Myocyte (in vitro differentiated cells): ENCODE measurements around the gene WDR74. TPM values are rescaled to one million over a fixed set of nuclear protein-coding genes. Genes with fewer than 3 reads are reported as not detected.
"Not testable (repeated sequence)": the region's sequence is repeated elsewhere in the genome, so short reads cannot be mapped to it uniquely, and the experiment has no call there.

Experiments used
- DNase-seq: peaks from one replicate; pipeline ENCODE4 v3.0.0-alpha.2; 2012; ENCODE audit warnings: low read depth
- polyA plus RNA-seq: library from polyadenylated mRNA; unstranded; fragments of >200 nt; gene quantifications from one replicate; pipeline ENCODE4 v1.2.1, GENCODE V29; 2012; ENCODE audit warnings: missing spikeins
- total RNA-seq: library from RNA; depleted of rRNA; stranded (reverse); fragments of >200 nt; gene quantifications from 2 replicates; pipeline ENCODE4 v1.2.3, GENCODE V29; 2014

The WDR74 gene
- total RNA-seq, result 37.9 and 48.1 TPM in 2 replicates
- polyA plus RNA-seq, result 39.2 TPM

DNA sequence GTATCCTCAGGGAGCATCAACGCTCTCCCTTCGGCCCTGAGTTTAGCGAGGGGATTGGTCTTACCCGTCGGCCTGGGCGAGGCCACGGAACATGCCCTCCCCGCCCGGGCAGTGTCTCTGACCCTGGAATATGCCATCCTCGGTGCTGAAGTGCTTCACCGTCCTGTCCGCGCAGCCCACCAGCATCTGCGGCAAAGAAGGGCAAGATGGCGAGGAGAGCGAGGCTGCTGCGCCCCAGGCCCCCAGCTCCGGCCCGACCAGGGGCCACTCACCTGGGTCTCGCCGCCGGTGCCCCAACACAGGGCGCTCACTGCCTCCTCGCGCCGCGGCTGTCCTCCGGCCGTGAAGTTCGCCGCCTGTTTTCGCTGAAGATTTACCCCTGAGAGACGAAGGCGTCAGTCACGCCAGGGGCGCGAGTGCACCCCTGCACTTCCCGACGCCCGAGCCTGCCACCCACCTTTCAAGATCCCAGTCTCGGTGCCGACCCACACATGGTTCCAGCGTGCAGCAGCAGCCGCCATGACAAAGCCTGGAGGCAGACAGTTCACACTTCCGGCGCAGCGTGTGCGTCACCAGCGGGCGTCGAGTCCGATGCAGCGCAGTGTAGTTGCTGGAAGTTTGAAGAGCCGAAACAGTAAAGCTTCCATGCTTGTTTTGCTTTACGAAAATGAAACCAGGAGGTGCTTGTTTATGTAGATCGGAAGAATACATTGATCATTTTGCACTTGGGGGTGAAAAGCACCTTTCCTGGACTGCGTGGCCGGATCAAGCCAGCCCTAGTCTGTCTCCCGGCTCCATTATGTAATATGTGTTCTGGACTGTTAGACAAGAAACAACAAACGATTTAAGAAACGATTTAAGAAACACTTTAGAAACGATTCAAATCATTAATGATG lies at the start of gene WDR74:
Gene WDR74, minus strand, starts transcription at position 541 of the 896 bp plus-strand sequence. Its CDS starts 20 bp downstream, at position 521.
- peak; percentile 93 for DNase-seq

DNA sequence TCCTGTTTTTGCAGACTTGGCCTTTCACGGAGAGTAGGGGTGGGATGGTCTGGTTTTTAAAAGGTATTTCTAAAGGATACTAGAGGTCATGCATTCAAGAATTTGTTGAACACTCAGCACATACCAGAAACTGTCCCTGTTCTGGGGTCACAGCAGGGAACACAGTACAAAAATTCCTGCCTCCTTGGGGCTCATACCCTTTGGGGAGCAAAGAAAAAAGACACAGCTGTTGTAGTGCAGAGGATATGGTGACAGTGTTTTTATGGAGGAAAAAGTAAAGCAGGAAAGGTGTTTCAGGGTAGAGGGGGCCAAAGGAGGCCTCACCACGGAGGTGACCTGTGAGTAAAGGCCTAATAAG lies 49.7 kb upstream of the WDR74 start:
- DNase-seq, result no peak

DNA sequence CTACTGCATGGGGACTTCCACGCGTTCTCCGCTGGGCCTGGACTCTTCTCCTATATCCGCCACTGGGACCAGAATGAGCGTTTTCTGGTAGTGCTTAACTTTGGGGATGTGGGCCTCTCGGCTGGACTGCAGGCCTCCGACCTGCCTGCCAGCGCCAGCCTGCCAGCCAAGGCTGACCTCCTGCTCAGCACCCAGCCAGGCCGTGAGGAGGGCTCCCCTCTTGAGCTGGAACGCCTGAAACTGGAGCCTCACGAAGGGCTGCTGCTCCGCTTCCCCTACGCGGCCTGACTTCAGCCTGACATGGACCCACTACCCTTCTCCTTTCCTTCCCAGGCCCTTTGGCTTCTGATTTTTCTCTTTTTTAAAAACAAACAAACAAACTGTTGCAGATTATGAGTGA lies 49.0 kb upstream of the WDR74 start:
- no peak for DNase-seq

DNA sequence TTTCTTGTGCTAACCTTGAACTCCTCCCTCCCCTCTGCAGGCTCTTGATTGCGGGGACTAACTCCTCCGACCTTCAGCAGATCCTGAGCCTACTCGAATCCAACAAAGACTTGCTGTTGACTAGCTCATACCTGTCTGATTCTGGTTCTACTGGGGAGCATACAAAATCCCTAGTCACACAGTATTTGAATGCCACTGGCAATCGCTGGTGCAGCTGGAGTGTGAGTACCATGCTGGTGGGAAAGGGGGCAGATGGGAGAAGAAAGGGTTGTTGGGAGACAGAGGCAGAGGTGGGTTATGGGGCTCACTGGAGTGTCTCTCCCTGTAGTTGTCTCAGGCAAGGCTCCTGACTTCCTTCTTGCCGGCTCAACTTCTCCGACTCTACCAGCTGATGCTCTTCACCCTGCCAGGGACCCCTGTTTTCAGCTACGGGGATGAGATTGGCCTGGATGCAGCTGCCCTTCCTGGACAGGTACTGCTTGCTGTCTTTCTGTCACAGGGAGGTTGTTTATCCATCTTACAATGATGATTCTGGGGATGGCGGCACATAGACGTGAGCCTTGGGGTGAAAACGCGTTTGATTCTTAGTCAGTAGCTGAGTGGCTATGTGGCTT lies 45.9 kb upstream of the WDR74 start:
- no peak for DNase-seq

DNA sequence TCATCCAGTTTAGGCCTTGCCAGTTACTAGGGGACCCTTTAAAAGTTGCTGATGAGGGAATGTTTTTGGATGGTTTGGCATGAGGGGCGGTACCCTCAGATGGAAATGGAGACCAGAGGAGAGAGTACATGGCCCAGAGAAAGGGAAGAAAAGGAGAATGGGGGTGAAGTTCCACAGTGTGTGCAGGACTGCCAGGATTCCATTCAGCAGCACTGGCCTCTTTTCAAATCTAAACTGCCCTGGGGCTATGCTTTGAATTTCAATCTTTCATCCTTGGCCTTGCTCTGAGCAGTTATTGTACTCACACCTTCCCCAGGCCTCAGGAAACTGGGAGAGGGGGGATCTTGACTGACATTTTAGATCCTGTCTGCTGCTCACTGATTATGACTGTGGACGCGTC lies 44.3 kb upstream of the WDR74 start:
- no peak for DNase-seq

DNA sequence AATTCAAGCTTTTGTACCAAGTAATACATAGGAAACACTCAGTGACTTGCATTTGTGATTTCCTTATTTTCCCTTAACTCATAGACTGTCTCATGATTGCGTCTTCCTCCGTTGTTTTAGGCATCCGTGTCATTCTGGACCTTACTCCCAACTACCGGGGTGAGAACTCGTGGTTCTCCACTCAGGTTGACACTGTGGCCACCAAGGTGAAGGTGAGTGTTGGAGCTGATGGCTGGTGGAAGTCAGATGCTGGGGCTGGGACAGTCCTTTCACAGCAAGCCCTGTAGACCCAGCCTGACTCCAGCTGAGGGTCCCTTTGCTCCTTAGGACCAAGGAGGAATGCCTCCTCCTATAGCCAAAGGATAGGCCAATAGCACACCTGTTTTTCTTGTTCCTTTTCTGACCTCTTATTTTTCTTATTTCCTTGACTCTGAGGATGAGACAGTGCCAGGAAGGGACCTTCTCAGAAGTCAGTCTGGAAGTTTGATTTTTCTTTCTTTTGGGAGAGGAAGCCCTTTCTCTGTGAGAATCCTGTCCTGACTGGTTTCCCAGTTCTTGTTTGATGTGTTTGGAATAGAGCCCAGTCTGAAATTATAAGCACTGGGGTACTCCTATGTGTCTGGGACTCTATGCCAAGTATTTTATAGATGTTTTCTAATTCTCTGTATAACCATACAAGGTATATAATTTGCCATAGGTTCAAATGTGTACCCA lies 43.6 kb upstream of the WDR74 start:
- no peak for DNase-seq

DNA sequence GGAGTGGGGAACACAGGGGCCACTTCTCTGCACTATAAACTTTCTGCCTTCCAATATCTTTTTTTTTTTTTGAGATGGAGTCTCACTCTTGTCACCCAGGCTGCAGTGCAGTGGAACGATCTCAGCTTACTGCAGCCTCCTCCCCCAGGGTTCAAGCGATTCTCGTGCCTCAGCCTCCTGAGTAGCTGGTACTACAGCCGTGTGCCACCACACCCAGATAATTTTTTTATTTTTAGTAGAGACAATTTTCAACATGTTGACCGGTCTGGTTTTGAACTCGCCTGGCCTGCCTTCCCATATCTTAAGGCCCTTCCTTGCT lies 43.0 kb upstream of the WDR74 start:
- DNase-seq, result no peak

DNA sequence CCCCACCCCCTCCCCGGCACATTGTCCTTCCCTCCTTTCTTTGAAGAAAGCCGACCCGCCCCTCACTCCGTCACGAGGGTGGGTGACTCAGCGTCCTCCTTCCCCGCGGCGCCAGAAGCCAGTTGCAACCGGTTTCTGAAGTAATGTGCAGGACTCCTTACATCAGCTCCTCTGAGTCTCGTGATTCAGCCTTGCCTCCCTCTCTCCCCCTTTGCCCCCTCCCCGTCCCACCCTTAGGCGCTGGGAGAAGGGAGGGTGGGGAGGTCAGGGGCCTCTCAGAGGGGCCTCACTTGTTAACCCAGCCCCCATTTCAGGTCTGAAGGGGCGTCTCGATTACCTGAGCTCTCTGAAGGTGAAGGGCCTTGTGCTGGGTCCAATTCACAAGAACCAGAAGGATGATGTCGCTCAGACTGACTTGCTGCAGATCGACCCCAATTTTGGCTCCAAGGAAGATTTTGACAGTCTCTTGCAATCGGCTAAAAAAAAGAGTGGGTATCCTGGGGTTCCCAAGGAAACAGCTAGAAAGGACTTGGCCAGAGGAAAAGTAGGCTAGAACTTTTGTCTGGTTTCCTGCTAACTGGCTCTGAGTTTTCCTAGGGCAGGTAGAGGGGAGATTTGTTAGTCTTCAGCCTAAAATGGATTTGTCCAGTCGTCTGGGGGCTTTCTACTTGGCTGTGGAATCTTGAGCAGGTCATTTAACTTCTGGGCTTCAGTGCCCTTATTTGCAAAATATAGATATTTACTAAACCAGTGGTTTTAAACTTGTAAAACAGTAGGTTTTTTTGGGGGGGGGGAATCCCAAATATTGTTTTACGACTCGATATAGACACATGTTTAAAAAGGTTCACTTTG lies 42.4 kb upstream of the WDR74 start:
- peak; percentile 96 for DNase-seq

DNA sequence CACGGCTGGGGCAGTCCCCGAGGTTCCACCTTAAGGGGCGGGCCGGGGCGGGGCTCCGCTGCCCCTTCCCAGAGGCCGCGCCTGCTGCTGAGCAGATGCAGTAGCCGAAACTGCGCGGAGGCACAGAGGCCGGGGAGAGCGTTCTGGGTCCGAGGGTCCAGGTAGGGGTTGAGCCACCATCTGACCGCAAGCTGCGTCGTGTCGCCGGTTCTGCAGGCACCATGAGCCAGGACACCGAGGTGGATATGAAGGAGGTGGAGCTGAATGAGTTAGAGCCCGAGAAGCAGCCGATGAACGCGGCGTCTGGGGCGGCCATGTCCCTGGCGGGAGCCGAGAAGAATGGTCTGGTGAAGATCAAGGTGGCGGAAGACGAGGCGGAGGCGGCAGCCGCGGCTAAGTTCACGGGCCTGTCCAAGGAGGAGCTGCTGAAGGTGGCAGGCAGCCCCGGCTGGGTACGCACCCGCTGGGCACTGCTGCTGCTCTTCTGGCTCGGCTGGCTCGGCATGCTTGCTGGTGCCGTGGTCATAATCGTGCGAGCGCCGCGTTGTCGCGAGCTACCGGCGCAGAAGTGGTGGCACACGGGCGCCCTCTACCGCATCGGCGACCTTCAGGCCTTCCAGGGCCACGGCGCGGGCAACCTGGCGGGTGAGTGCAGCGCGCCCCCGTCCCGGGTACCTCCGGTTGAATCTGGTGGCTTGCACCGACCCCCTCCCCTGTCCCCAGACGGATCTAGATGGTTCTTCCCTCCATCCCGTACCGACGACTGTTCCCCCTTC lies 41.6 kb upstream of the WDR74 start, which contains the start of gene SLC3A2:
Gene SLC3A2, plus strand, starts transcription at position 94 of the 776 bp plus-strand sequence. Its CDS starts 128 bp downstream, at position 222.
- peak; percentile 87 for DNase-seq

DNA sequence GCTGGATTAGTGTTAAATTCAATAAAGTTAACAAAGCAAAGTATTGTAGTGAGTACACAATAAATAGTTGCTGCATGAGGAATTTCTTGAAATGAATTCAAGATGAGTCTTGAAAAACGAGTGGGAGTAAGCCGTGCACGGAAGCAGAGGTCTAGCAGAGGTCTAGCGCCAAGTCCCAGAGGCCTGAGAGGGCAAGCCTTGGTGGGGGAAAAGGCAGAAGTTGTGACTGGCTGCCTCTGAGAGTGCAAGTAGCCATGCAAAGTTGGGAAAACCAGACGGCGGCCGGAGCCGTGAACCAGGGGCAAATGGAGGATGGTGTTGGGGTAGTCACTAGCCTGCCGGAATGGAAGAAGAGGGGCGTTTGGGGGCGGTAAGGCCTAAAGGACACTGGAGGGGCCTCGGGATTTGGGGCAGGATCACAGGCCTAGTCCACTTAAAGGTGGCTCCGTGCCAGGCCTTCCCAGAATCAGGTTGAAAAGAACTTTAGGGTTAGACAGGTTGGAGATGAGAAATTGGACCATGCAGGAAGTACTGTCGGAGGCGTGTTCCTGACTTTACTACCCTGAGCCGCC lies 40.9 kb upstream of the WDR74 start:
- DNase-seq, result peak; percentile 68

DNA sequence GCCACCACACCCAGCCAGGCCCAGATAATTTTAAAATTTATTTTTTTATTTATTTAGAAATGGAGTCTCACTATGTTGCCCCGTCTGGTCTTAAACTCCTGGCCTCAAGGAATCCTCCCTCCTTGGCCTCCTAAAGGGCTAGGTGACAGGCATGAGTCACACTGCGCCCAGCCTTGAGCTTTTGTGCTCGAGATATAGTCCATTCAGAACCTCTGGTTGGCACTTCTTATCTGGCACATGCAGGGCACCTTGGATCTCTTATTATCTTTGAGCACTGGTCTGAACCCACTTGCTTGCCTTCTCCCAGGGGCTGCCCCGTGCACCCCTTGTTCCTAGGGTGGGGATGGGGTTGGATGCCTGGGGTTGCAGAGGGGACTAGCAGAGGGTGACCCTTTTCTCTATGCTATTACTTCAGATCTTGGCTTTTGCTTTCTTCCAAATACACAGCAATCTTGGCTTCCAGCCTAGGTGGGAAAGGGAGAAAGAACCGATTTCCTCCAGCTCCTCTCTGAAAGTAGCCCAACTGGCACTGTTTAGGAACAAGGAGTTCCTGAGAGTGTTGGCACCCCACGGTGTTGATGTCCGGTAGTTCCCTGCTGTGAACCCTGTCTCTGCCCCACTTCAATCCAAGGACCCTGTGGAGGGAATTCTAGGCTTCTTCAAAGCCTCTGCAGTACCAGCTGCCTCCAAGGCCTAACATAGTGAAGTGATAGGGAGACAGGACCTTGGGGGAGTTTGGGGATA lies 40.0 kb upstream of the WDR74 start:
- no peak for DNase-seq

DNA sequence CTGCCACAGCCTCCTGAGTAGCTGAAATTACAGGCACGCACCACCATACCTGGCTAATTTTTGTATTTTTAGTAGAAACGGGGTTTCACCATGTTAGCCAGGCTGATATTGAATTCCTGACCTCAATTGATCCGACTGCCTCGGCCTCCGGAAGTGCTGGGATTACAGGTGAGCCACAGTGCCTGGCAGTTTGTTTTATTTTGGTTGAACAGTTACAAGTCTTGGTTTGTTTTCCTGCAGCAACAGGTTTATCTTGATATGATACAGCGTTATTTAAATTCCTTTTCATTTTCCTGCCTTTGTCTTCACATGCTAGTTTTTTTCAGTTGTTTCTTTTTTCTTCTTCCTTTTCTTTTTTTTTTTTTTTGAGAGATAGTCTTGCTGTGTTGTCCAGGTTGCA lies 37.3 kb upstream of the WDR74 start:
- DNase-seq, result no peak

DNA sequence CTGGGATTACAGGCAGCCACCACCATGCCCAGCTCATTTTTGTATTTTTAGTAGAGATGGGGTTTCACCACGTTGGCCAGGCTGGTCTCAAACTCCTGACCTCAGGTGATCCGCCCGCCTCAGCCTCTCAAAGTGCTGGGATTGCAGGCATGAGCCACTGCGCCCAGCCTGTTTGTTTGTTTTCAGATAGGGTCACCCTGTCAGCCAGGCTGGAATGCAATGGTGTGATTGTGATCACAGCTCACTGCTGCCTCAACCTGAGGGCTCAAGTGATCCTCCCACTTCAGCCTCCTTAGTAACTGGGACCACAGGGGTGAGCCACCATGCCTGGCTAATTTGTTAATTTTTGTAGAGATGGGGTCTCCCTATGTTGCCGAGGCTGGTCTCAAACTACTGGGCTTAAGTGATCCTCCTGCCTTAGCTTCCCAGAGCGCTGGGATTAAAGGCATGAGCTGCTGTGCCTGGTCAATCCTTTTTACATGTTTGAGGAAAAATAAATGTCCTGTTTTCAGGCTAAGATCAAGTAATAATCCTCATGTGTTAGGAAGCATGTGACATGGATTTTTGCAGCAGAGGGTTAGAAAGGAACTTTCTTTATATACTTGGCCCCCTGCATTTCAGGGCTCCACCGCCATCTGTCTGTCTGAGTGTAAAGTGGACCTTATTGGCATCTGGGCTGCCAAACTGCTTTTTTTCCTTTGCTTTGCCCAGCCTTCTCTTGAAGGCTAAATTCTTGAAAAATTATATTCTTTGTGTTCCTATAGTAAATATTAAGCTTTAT lies 36.5 kb upstream of the WDR74 start:
- no peak for DNase-seq

DNA sequence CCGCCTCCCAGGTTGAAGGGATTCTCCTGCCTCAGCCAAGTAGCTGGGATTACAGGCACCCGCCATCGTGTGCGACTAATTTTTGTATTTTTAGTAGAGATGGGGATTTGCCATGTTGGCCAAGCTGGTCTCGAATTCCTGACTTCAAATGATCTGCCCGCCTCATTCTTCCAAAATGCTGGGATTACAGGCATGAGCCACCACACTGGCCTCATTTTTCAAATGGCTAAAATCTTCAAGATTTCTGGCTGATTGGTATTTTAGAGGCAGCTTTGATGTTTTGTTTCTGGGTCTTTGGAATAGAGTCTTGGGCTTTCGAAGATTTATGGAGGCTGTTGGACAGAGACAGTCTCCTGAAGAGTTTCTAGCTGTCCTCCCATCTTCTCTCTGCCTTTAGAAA lies 35.5 kb upstream of the WDR74 start:
- DNase-seq, result no peak

DNA sequence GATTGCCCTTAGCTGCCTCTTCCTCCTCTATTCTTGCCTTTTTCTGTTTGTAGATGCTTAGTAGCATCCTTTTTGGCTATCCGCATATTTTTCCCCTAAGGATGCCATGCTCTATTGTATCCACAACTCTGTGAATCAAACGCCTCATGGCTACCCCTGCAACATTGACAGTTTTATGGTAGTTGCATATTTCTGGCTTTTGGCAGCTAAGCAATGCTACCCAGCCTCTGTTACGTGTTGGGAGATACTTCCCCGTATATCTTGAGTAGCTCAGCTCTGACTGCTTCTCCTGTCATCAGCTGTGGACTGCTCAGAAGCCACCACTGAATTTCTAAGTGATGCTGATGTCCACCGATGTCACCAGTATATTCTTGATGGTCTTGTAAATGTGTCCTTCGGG lies 26.2 kb upstream of the WDR74 start:
- no peak for DNase-seq

DNA sequence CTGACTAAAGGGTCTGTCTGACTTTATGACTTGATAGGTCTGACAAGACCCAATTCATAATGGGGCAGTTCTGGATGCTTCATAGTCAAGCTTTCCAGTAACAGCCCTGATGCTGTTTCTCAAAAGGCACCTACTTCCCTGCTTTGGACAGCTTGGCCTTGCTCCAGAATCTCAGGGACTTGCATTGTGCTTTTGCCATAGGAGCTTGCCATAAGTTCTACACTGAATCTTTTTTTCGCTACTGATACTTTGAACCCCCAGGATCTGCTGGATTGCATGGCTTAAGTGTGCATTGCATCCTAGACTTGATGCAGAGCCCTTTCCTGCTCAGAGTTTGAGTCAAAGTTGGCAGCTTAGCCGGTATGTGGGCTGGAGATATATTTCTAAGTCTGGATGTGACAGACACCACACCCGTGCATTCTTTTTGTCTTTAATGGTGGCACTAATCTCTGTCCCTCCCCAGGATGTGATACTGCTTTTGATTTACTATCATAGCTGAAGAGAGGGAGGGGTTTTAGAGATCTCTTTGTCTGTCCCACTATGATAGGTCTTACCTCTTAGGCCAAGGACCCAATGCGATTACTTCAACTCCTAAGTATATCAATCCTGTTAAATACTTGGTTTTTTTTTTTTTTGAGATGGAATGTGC lies 24.4 kb upstream of the WDR74 start:
- no peak for DNase-seq

DNA sequence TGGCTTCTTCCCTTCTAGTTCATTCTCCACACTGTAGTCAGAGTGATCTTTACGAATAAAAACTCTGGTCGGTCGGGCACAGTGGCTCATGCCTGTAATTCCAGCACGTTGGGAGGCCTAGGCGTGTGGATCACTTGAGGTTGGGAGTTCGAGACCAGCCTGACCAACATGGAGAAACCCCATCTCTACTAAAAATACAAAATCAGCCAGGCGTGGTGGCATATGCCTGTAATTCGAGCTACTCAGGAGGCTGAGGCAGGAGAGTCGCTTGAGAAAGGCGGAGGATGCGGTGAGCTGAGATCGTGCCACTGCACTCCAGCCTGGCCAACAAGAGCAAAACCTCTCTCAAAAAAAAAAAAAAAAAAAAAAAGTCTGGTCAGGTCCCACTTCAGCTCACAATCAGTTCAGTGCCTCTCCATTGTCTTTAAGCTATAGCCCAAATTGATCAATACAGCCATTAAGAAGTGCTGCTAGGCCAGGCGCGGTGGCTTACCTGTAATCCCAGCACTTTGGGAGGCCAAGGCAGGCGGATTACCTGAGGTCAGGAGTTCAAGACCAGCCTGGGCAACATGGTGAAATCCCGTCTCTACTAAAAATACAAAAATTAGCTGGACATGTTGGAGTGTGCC lies 22.3 kb upstream of the WDR74 start:
- not testable (repeated sequence) for DNase-seq
